T-helper 17 cell (primary cell): ENCODE data around the gene DLG2. TPM values are rescaled to one million over a fixed set of nuclear protein-coding genes. Genes with fewer than 3 reads are reported as not detected.

Experiments
- ATAC-seq: fragments of 150-1000 bp; cut with Tn5 transposase; 2 replicates; pipeline ENCODE4 v1.10.0; 2021; ENCODE audit warnings: mild to moderate bottlenecking, moderate library complexity
- DNase-seq, 3 donors: peaks; one replicate each; pipeline versions ENCODE4 v3.0.0 to v3.0.0-alpha.2; 2020 to 2021
- H3K9me3 ChIP-seq: one replicate; pipeline ENCODE4 v1.7.0; 2013; ENCODE audit warnings: low read length, mild to moderate bottlenecking; ENCODE audit not compliant: control insufficient read depth, poor library complexity, severe bottlenecking
- H3K27ac Mint-ChIP-seq: one replicate; pipeline ENCODE4 v1.8.0; 2022; ENCODE audit warnings: mild to moderate bottlenecking, moderate library complexity, mixed read lengths
- H3K27me3 Mint-ChIP-seq: one replicate; pipeline ENCODE4 v1.8.0; 2022; ENCODE audit warnings: mixed read lengths
- H3K36me3 Mint-ChIP-seq: one replicate; pipeline ENCODE4 v1.8.0; 2022; ENCODE audit warnings: low read depth, mixed read lengths
- H3K4me1 Mint-ChIP-seq: one replicate; pipeline ENCODE4 v1.8.0; 2022; ENCODE audit warnings: mild to moderate bottlenecking, mixed read lengths
- H3K4me3 Mint-ChIP-seq: one replicate; pipeline ENCODE4 v1.8.0; 2022; ENCODE audit warnings: mild to moderate bottlenecking, moderate library complexity, mixed read lengths
- total RNA-seq, 4 donors: library from RNA in 2 of 4; stranded (reverse) in 2 of 4; gene quantifications; one replicate each; pipeline ENCODE4 v1.2.3 and lab custom pipeline; 2022 to 2026

The DLG2 gene
- total RNA-seq, 2 donors from 2014 or later = 1.0 to 2.2 TPM

- Mint-ChIP-seq H3K4me1 (no peaks in the 10 kb centered on the region), H3K27me3 (no peaks in the 10 kb centered on the region), H3K4me3 (no peak overlapping the region), H3K27ac (no peak overlapping the region), H3K36me3 (no peaks in the 10 kb centered on the region)
- H3K9me3 ChIP-seq = no peaks in the 10 kb centered on the region
- ATAC-seq (no peak), DNase-seq (no peak)
Measured at GRCh38 chr11:84255483-84255882, 1371.7 kb downstream of the DLG2 start.

- no peak for ATAC-seq
- Mint-ChIP-seq H3K27me3 (no peaks in the 10 kb centered on the region), H3K27ac (no peak overlapping the region), H3K4me3 (no peak overlapping the region), H3K4me1 (no peaks in the 10 kb centered on the region), H3K36me3 (no peaks in the 10 kb centered on the region)
- H3K9me3 ChIP-seq = no peaks in the 10 kb centered on the region
- DNase-seq = no peak
Measured at GRCh38 chr11:84250834-84251613, 1376.1 kb downstream of the DLG2 start.

GRCh38 chr11:84249344-84250135, 1377.6 kb downstream of the DLG2 start:
- H3K27me3 Mint-ChIP-seq = no peaks in the 10 kb centered on the region
- ATAC-seq (no peak), DNase-seq (no peak)
- H3K9me3 ChIP-seq = no peaks in the 10 kb centered on the region
- no peak overlapping the region for H3K4me3 Mint-ChIP-seq
- no peaks in the 10 kb centered on the region for H3K4me1 Mint-ChIP-seq
- no peak overlapping the region for H3K27ac Mint-ChIP-seq
- no peaks in the 10 kb centered on the region for H3K36me3 Mint-ChIP-seq

GRCh38 chr11:84247926-84248325, 1379.2 kb downstream of the DLG2 start:
- Mint-ChIP-seq H3K27me3 (no peaks in the 10 kb centered on the region), H3K27ac (no peak overlapping the region), H3K4me3 (no peak overlapping the region), H3K4me1 (no peaks in the 10 kb centered on the region), H3K36me3 (no peaks in the 10 kb centered on the region)
- no peaks in the 10 kb centered on the region for H3K9me3 ChIP-seq
- DNase-seq (no peak), ATAC-seq (no peak)

GRCh38 chr11:84247129-84247528, 1380.0 kb downstream of the DLG2 start:
- ATAC-seq (no peak), DNase-seq (no peak)
- no peaks in the 10 kb centered on the region for H3K4me1 Mint-ChIP-seq
- no peak overlapping the region for H3K4me3 Mint-ChIP-seq
- H3K27me3 Mint-ChIP-seq = no peaks in the 10 kb centered on the region
- no peaks in the 10 kb centered on the region for H3K36me3 Mint-ChIP-seq
- no peak overlapping the region for H3K27ac Mint-ChIP-seq
- H3K9me3 ChIP-seq = no peaks in the 10 kb centered on the region

- ATAC-seq (no peak), DNase-seq (no peak)
- Mint-ChIP-seq H3K4me3 (no peak overlapping the region), H3K36me3 (no peaks in the 10 kb centered on the region), H3K27me3 (no peaks in the 10 kb centered on the region), H3K4me1 (no peaks in the 10 kb centered on the region), H3K27ac (no peak overlapping the region)
- no peaks in the 10 kb centered on the region for H3K9me3 ChIP-seq
Measured at GRCh38 chr11:84243629-84244263, 1383.4 kb downstream of the DLG2 start.

GRCh38 chr11:84241343-84242131, 1385.6 kb downstream of the DLG2 start:
- Mint-ChIP-seq H3K4me1 (no peaks in the 10 kb centered on the region), H3K4me3 (no peak overlapping the region), H3K27ac (no peak overlapping the region), H3K36me3 (no peaks in the 10 kb centered on the region), H3K27me3 (no peaks in the 10 kb centered on the region)
- DNase-seq (no peak), ATAC-seq (no peak)
- no peaks in the 10 kb centered on the region for H3K9me3 ChIP-seq

- no peaks in the 10 kb centered on the region for H3K9me3 ChIP-seq
- Mint-ChIP-seq H3K36me3 (no peaks in the 10 kb centered on the region), H3K27me3 (no peaks in the 10 kb centered on the region), H3K4me3 (no peak overlapping the region), H3K27ac (no peak overlapping the region), H3K4me1 (no peaks in the 10 kb centered on the region)
- DNase-seq (no peak), ATAC-seq (no peak)
Measured at GRCh38 chr11:84240847-84241246, 1386.3 kb downstream of the DLG2 start.

- Mint-ChIP-seq H3K27ac (no peak overlapping the region), H3K27me3 (no peaks in the 10 kb centered on the region), H3K4me3 (no peak overlapping the region), H3K36me3 (no peaks in the 10 kb centered on the region), H3K4me1 (no peaks in the 10 kb centered on the region)
- no peaks in the 10 kb centered on the region for H3K9me3 ChIP-seq
- DNase-seq (no peak), ATAC-seq (no peak)
Measured at GRCh38 chr11:84236436-84236835, 1390.7 kb downstream of the DLG2 start.

- no peaks in the 10 kb centered on the region for H3K36me3 Mint-ChIP-seq
- no peak overlapping the region for H3K27ac Mint-ChIP-seq
- no peak for ATAC-seq
- no peak overlapping the region for H3K4me3 Mint-ChIP-seq
- no peaks in the 10 kb centered on the region for H3K9me3 ChIP-seq
- DNase-seq = no peak
- H3K4me1 Mint-ChIP-seq = no peaks in the 10 kb centered on the region
- H3K27me3 Mint-ChIP-seq = no peaks in the 10 kb centered on the region
Measured at GRCh38 chr11:84234462-84235202, 1392.5 kb downstream of the DLG2 start.

GRCh38 chr11:84234011-84234410, 1393.1 kb downstream of the DLG2 start:
- Mint-ChIP-seq H3K36me3 (no peaks in the 10 kb centered on the region), H3K4me1 (no peaks in the 10 kb centered on the region), H3K4me3 (no peak overlapping the region), H3K27me3 (no peaks in the 10 kb centered on the region), H3K27ac (no peak overlapping the region)
- H3K9me3 ChIP-seq = no peaks in the 10 kb centered on the region
- ATAC-seq (no peak), DNase-seq (no peak)

GRCh38 chr11:84232511-84232910, 1394.6 kb downstream of the DLG2 start:
- no peak overlapping the region for H3K27ac Mint-ChIP-seq
- no peak for ATAC-seq
- no peaks in the 10 kb centered on the region for H3K4me1 Mint-ChIP-seq
- no peak overlapping the region for H3K4me3 Mint-ChIP-seq
- DNase-seq = no peak
- H3K9me3 ChIP-seq = no peaks in the 10 kb centered on the region
- H3K27me3 Mint-ChIP-seq = no peaks in the 10 kb centered on the region
- H3K36me3 Mint-ChIP-seq = no peaks in the 10 kb centered on the region
